HEK293T (cell line): ENCODE measurements around the gene ABCA3.

Experiments
- ARNT ChIP-seq: fragments of 450-650 bp; IDR thresholded peaks from 2 replicates; pipeline ENCODE4 v1.6.1; 2017; ENCODE audit warnings: mild to moderate bottlenecking
- L3MBTL2 ChIP-seq: fragments of 450-650 bp; conservative IDR thresholded peaks from 2 replicates; pipeline ENCODE4 v1.6.1; 2016; ENCODE audit warnings: mild to moderate bottlenecking
- SP1 ChIP-seq: fragments of 450-650 bp; IDR thresholded peaks from 2 replicates; pipeline ENCODE4 v1.6.1; 2017
- TARDBP ChIP-seq: fragments of 450-650 bp; IDR thresholded peaks from 2 replicates; pipeline ENCODE4 v1.6.1; 2016
- ZNF384 ChIP-seq: fragments of 450-650 bp; IDR thresholded peaks from 2 replicates; pipeline ENCODE4 v1.6.1; 2016

DNA sequence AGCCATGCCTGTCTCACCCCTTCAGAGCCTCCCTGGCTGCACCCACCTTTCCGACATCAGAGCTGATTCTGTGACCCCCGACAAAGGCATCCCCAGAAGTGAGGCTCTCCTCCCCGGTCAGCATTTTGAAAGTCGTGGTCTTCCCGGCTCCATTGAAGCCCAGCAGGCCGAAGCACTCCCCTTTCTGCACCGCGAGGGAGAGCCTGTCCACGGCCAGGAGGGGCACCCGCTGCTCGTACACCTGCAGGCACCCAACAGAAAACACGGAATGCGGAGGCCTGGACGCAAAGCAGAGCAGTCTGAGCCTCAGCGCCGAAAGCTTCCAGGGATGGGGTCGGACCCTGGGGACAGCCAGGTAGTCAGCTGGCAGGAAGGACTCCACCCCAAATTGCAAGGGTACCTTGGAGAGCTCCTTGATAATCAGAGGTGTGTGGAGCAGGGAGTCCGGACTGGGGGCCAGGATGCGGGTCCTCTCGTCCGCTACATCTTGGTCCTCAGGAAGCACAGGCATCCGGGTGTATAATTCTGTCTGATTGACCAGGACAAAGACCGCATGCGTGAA, 59.5 kb downstream of the ABCA3 start:
- TF ChIP-seq ARNT (no peak), ZNF384 (no peak), TARDBP (no peak), SP1 (no peak), L3MBTL2 (no peak)
